ENCODE results near the gene COL4A2. TPM values are rescaled to one million over a fixed set of nuclear protein-coding genes. Genes with fewer than 3 reads are reported as not detected.

The COL4A2 gene
- total RNA-seq, 8 experiments from 2014 or later, result 3.5 to 379 (median 30.2) TPM

GRCh38 chr13:110374431-110375370, 67.6 kb downstream of the COL4A2 start:
- 30 to 93% (median 89%) methylated on average over 2 to 9 of the region's 10 CpGs; no CpG with 5 or more reads in 1 of the 10 experiments for WGBS, 10 experiments
- ATAC-seq (replicated peaks in 6 of 8), result no peak
- Histone ChIP-seq H3K27ac (no peak overlapping the region), H3K4me3 (no peak overlapping the region), H3K4me1 (replicated peaks in 1 of 2) (peaks cover 6 to 7% of the 10 kb centered on the region in 2 donors)
- in situ Hi-C loops (cut with MboI; ENCODE audit: low pct_unique_long_range_greater_than_20kb in 2 of 9, low sequenced_read_pairs in 9 of 9, unreplicated experiment in 9 of 9), result no loop called here

DNA sequence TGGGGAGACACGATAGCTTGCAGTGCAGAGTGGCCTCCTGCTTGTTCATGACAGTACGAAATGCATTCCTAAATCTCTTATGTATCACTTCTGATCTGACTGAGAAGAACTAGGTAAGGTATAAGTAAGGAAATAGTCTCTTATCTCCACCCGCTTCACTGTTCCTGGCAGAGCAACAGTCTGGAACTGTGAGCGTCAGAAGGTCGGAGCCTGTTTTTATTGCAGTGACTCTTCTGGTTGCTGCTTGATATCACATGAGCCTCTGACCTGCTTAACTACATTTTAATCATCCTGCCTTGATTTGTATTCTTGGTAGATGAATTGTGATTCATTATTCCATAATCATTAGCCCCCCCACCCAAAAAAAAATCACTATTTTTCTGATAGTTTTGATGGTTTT, 69.0 kb downstream of the COL4A2 start:
- no peak for ATAC-seq (replicated peaks in 6 of 8)
- Histone ChIP-seq H3K27ac (no peak overlapping the region), H3K4me1 (replicated peaks in 1 of 2) (peaks cover 10 to 11% of the 10 kb centered on the region in 2 donors), H3K4me3 (no peak overlapping the region)
- WGBS, 10 experiments, result 86 to 100% (median 97%) methylated on average over 1 to 5 of the region's 5 CpGs
- in situ Hi-C loops (cut with MboI; ENCODE audit: low pct_unique_long_range_greater_than_20kb in 2 of 9, low sequenced_read_pairs in 9 of 9, unreplicated experiment in 9 of 9), result no loop called here

DNA sequence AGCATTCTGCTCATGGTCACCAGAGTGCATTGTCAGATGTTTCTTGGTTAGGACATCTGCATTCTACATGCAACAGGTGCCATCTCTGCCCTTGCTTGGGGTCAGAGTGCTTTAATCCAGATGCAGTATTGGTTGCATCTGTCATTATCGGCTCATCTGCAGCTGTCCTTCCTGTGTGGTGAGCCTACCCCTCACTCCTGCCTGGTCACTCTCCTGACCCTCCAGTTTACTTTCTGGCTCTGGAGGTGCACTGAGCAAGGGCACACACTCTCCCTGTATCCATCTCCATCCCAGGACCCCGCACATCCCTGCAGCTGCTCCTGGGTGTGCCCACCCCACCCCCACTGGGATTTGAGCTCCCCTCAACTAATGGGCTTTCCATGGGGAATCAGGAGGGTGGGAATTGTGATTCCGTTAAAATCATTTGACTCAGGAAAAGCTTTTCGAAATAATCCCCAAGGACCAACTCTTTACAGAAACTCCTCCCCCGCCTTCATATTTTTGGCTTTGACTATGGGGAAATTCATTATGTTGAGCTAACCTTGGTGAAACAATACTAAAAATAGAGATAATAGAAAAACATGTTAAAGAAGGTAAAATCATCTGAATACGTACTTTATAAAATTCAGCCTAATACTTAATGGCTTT, 70.2 kb downstream of the COL4A2 start:
- in situ Hi-C loops (cut with MboI; ENCODE audit: low pct_unique_long_range_greater_than_20kb in 2 of 9, low sequenced_read_pairs in 9 of 9, unreplicated experiment in 9 of 9), result no loop called here
- H3K4me3 ChIP-seq, result no peak overlapping the region
- 70 to 100% (median 93%) methylated on average over 1 to 6 of the region's 6 CpGs; no CpG with 5 or more reads in 3 of the 10 experiments for WGBS, 10 experiments
- H3K27ac ChIP-seq, result no peak overlapping the region
- ATAC-seq (replicated peaks in 6 of 8), result no peak
- peaks cover 6 to 8% of the 10 kb centered on the region in 2 donors for H3K4me1 ChIP-seq (replicated peaks in 1 of 2)

GRCh38 chr13:110377826-110378201, 70.7 kb downstream of the COL4A2 start:
- Histone ChIP-seq H3K4me3 (no peak overlapping the region), H3K27ac (no peak overlapping the region), H3K4me1 (replicated peaks in 1 of 2) (peaks cover 5% of the 10 kb centered on the region in 2 donors)
- no peak for ATAC-seq (replicated peaks in 6 of 8)
- 59 to 100% (median 80%) methylated on average over 1 to 5 of the region's 5 CpGs; no CpG with 5 or more reads in 1 of the 10 experiments for WGBS, 10 experiments
- in situ Hi-C loops (cut with MboI; ENCODE audit: low pct_unique_long_range_greater_than_20kb in 2 of 9, low sequenced_read_pairs in 9 of 9, unreplicated experiment in 9 of 9), result no loop called here

DNA sequence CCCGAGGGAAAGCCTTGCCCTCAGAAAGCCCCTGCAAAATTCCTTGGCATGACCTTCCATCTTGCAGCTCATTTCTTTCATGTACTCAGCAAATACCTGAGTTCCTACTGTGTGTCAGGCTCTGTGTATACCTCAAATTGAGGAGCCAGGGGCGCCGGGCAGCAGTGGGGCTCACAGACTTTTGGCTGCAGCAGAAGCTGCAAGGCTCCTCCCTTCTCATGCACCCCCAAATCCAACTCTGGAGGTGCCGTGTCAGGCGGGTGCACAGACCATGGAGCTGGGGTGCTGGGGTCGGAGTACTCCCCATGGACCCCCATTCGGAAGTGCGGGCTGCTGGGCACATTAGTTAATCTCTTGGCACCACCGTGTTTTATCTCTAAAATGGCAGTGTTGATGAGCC, 72.3 kb downstream of the COL4A2 start:
- Histone ChIP-seq H3K4me3 (no peak overlapping the region), H3K27ac (no peak overlapping the region), H3K4me1 (replicated peaks in 1 of 2) (peaks cover 5% of the 10 kb centered on the region in 2 donors)
- ATAC-seq (replicated peaks in 6 of 8), result no peak
- WGBS, 10 experiments, result 90 to 100% (median 96%) methylated on average over 1 to 5 of the region's 9 CpGs; no CpG with 5 or more reads in 3 of the 10 experiments
- in situ Hi-C loops (cut with MboI; ENCODE audit: low pct_unique_long_range_greater_than_20kb in 2 of 9, low sequenced_read_pairs in 9 of 9, unreplicated experiment in 9 of 9), result no loop called here

DNA sequence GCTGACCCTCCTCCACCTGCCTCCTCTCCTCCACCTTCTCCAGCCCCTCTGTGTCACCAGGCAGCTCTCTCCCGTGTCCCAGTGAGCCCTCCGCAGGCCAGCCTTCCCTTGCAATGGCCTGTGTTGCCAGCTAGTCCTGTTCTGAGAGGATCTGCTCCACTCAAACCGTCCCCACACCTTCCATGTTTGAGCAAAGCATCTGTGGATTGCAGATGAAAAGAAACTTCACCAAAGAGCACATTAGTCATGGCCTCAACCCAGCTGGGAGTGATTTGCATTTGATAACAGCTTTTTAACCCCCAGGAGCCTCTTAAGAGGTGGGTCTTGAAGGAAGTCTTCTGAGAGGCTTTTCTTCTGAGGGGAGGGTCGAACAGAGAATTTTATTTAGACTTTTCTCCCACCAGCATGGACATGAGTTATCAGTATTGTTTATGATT, 72.8 kb downstream of the COL4A2 start:
- no peak overlapping the region for H3K4me3 ChIP-seq

GRCh38 chr13:110380359-110381028, 73.4 kb downstream of the COL4A2 start:
- Histone ChIP-seq H3K4me1 (replicated peaks in 1 of 2) (peaks cover 5% of the 10 kb centered on the region in 2 donors), H3K27ac (no peak overlapping the region), H3K4me3 (no peak overlapping the region)
- 2 to 88% (median 44%) methylated on average over 2 to 10 of the region's 14 CpGs; no CpG with 5 or more reads in 2 of the 10 experiments for WGBS, 10 experiments
- in situ Hi-C loops (cut with MboI; ENCODE audit: low pct_unique_long_range_greater_than_20kb in 2 of 9, low sequenced_read_pairs in 9 of 9, unreplicated experiment in 9 of 9), result no loop called here
- ATAC-seq (replicated peaks in 6 of 8), result peak in 3 of 8 experiments; percentile 80 to 84 (median 82)

More for the DNA sequence above, 72.8 kb downstream of the COL4A2 start:
- in situ Hi-C loops (cut with MboI; ENCODE audit: low pct_unique_long_range_greater_than_20kb in 2 of 9, low sequenced_read_pairs in 9 of 9, unreplicated experiment in 9 of 9), result no loop called here
- ATAC-seq (replicated peaks in 6 of 8), result peak in 7 of 8 experiments; percentile 26 to 88 (median 35)
- no peak overlapping the region for H3K27ac ChIP-seq
- H3K4me1 ChIP-seq (replicated peaks in 1 of 2), result peaks cover 5% of the 10 kb centered on the region in 2 donors
- WGBS, 10 experiments, result 0 to 60% (median 0%) methylated on average over 1 to 4 of the region's 4 CpGs; no CpG with 5 or more reads in 3 of the 10 experiments

DNA sequence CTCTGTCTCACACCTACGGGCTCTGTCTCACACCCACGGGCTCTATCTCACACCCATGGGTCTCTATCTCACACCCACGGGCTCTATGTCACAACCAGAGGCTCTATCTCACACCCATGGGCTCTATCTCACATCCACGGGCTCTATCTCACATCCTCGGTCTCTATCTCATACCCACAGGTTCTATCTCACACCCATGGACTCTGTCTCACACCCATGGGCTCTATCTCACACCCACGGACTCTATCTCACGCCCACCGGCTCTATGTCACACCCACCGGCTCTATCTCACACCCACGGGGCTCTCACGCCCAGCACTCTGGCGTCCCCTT, 73.9 kb downstream of the COL4A2 start:
- Histone ChIP-seq H3K4me3 (no peak overlapping the region), H3K27ac (no peak overlapping the region), H3K4me1 (replicated peaks in 1 of 2) (peaks cover 5% of the 10 kb centered on the region in 2 donors)
- WGBS, 10 experiments, result 88 to 100% (median 94%) methylated on average over 1 to 6 of the region's 12 CpGs; no CpG with 5 or more reads in 6 of the 10 experiments
- in situ Hi-C loops (cut with MboI; ENCODE audit: low pct_unique_long_range_greater_than_20kb in 2 of 9, low sequenced_read_pairs in 9 of 9, unreplicated experiment in 9 of 9), result no loop called here
- no peak for ATAC-seq (replicated peaks in 6 of 8)

- in situ Hi-C loops (cut with MboI; ENCODE audit: low pct_unique_long_range_greater_than_20kb in 2 of 9, low sequenced_read_pairs in 9 of 9, unreplicated experiment in 9 of 9), result no loop called here
- Histone ChIP-seq H3K27ac (no peak overlapping the region), H3K4me3 (no peak overlapping the region), H3K4me1 (replicated peaks in 1 of 2) (peaks cover 5% of the 10 kb centered on the region in 2 donors)
- WGBS, 10 experiments, result 34 to 100% (median 85%) methylated on average over 1 to 3 of the region's 3 CpGs; no CpG with 5 or more reads in 1 of the 10 experiments
- no peak for ATAC-seq (replicated peaks in 6 of 8)
Observed at GRCh38 chr13:110382229-110382628, 75.1 kb downstream of the COL4A2 start.

GRCh38 chr13:110382830-110383229, 75.7 kb downstream of the COL4A2 start:
- 89 to 100% (median 97%) methylated on average over 3 to 4 of the region's 4 CpGs for WGBS, 10 experiments

GRCh38 chr13:110387451-110388107, 80.5 kb downstream of the COL4A2 start:
- Histone ChIP-seq H3K4me1 (replicated peaks in 1 of 2) (no peaks in the 10 kb centered on the region), H3K27ac (no peak overlapping the region), H3K4me3 (no peak overlapping the region)
- ATAC-seq (replicated peaks in 6 of 8), result peak in 5 of 8 experiments; percentile 26 to 85 (median 66)
- 8 to 90% (median 33%) methylated on average over 2 to 5 of the region's 25 CpGs; no CpG with 5 or more reads in 4 of the 10 experiments for WGBS, 10 experiments
- in situ Hi-C loops (cut with MboI; ENCODE audit: low pct_unique_long_range_greater_than_20kb in 2 of 9, low sequenced_read_pairs in 9 of 9, unreplicated experiment in 9 of 9), result no loop called here

More at GRCh38 chr13:110382830-110383229, 75.7 kb downstream of the COL4A2 start:
- Histone ChIP-seq H3K4me3 (no peak overlapping the region), H3K4me1 (replicated peaks in 1 of 2) (peaks cover 5% of the 10 kb centered on the region in 2 donors), H3K27ac (no peak overlapping the region)
- in situ Hi-C loops (cut with MboI; ENCODE audit: low pct_unique_long_range_greater_than_20kb in 2 of 9, low sequenced_read_pairs in 9 of 9, unreplicated experiment in 9 of 9), result no loop called here
- no peak for ATAC-seq (replicated peaks in 6 of 8)

DNA sequence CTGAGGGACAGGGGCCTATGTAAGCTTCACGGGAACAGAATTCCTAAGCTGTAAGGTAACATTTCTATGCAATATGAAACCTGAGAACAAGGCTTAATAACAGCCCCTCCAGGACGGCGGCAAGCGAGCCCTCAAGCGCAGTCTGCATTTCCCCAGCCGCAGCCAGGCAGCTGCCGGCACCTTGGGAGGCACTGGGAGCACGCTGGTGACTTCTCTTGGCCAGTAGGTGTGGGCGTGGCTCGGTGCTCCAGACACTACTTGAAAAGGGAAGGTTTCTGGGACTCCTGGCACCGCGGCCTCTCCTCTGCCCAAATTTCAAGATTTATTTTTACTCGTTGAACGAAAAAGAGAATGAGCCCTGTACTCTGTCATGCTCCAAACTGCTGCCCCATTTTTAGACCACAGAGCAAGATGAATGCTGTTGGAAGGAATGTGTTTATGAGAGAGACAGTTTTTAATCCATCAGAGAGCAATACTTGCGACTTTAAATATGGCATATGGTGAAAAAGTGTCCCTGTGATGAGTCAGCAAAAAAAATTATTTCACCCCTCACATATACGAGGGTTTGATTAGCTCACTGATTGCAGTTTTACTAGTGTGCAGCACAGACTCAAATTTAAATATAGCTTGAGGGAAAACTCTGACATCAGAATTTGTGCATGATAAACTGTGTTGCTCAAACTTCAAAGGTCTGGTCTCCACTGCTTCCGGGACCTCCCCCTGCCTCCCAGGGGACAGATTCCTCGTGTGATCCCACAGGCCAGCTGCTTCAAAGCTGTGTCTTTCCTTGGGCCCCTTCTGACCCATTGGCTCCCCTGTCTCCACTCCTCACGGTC, 81.2 kb downstream of the COL4A2 start:
- peak; percentile 16 to 96 (median 74) for ATAC-seq (replicated peaks in 6 of 8)
- H3K4me1 ChIP-seq (replicated peaks in 1 of 2), result no peaks in the 10 kb centered on the region
- no peak overlapping the region for H3K4me3 ChIP-seq
- WGBS, 10 experiments, result 10 to 90% (median 47%) methylated on average over 1 to 13 of the region's 19 CpGs; no CpG with 5 or more reads in 1 of the 10 experiments
- H3K27ac ChIP-seq, result no peak overlapping the region
- in situ Hi-C loops (cut with MboI; ENCODE audit: low pct_unique_long_range_greater_than_20kb in 2 of 9, low sequenced_read_pairs in 9 of 9, unreplicated experiment in 9 of 9), result no loop called here
